Erythroblast (primary cell): ENCODE results near the gene RIOK3.

Experiments
- GATA1 ChIP-seq: IDR thresholded peaks from 2 replicates; pipeline ENCODE4 v1.6.1; 2011; ENCODE audit warnings: low read depth, mild to moderate bottlenecking, control low read depth, low read length, moderate library complexity
- POLR2A ChIP-seq: IDR thresholded peaks from 2 replicates; pipeline ENCODE4 v1.6.1; 2011; ENCODE audit warnings: mild to moderate bottlenecking, low read length

- TF ChIP-seq POLR2A (no peak), GATA1 (no peak)
Measured at GRCh38 chr18:23416298-23416697, 36.8 kb upstream of the RIOK3 start.
